Activated CD8-positive, alpha-beta memory T cell treated with anti-CD3 and anti-CD28 coated beads, Interleukin-2, amount 50 U/mL, for 24 hours (primary cell): Measurements from ENCODE around the gene ARHGEF3.

Source experiments
- DNase-seq: peaks from one replicate; pipeline ENCODE4 v3.0.0-alpha.2; 2020; ENCODE audit errors: extremely low read depth

Gene ARHGEF3

DNA sequence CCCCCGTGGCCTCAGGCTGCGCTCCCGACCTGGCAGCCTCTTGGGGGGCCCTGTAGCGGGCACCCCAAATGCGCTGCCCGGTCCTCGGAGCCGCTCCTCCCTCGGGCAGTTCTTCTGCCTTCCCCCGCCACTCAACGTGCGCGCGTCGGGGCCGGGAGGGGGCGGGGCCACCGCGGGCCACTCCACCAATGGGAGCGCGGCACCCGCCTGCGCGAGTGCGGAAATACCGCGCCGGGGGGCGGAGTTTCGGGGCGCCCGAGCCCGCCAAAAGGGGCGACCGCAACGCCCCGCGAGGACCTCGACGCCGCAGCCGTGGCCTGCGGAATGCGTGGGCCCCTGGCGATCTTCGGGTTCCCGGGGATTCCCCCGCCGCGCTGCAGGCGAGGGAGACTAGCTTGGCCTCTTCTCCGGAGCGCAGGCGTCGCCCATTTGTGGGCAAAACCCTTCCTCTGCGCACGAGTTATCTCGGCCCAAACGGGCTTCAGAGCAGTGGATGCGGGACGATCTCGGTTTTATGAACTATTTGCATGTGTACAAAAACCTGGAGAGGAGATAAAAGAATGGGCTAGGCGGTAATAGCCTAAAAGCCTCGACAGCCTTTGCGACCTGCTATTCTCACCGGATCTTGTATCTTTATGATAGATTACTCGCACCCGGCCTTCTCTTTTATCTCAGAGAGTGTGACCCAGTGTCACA lies 118.5 kb downstream of the ARHGEF3 start, which contains the start of gene TASOR:
Gene TASOR (minus strand): TSS at position 144 of the 696 bp plus-strand sequence. CDS start 259 bp downstream, outside the sequence.
- peak; percentile 54 for DNase-seq

DNA sequence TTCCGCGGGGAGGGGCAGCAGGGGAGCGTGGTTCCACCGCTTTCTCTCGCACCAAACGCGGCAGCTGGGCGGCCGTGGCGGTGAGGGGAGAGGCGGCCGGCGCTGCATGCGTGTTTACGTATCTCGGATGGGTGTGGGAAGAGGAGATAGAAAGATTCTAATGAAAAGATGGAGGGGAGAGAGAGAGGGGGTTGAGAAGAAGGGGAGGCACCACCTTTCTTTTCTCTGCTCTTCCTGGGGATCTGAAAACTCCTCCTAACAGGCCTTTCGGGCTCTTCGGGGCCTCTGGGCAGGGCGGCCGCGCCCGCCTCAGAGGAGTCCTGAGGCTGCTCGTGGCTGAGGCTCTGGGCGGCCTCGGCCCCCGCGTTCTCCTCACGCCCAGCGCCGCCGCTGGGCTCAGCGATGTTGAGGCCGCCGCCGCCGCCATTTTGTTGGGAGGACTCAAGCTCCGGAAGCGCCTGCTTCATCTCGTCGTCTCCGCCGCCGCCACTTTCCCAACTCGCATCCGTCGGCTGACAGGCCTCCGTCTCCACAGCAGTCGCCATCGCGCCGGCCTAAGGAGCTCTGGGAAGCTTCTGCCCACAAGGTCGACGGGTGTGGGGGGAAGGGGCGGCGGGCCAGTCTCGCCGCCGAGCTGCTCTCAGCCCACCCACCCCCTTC lies 119.2 kb downstream of the ARHGEF3 start:
- DNase-seq, result peak; percentile 39

DNA sequence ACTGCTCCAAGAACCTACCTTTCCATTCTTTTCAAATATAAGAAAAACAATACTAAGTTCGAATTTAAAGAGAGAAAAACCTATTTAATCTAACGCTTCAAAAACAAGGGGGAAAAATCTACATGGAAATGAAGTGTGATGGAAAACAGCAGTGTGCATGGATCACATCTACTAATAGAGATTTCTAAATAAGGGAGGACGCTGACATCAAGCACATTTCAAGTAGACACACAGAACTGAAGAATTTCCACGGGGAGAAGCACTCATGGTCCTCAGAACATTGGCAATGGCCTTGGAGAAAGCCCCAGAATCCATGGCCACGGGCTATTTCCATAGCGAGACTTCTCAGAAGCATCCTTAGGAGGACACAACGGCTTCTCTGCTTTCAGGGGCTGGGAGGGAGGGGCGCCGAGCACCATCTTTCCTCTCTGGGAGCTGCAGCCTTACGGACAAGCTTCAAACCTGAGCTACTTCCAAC lies 119.7 kb downstream of the ARHGEF3 start:
- no peak for DNase-seq

DNA sequence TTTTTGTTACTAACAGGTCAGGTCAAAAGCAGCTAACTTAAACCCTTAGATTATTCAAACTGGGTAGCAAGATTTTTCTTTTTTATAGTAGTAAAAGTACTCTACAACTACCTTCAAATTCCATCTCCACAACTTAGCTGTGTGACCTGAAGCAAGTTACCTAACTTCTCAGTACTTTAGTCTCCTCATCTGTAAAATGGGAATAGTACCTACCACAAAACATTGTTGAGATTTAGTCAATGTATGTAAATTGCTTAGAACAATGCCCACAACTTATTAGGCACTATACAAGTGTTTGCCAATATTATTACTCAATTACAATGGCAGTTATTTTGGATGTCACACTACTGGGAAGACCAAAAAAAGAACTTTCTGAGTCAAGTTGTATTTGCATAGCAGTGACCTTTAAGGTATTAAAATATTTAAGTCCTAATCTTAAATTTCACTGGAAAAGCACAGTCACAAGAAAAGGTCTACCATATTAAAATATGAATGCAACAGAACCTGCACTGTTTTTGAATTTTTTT lies 121.6 kb downstream of the ARHGEF3 start:
- DNase-seq, result no peak
